Measurements from ENCODE around the gene COA1.

- TF ChIP-seq, protein P1, sequence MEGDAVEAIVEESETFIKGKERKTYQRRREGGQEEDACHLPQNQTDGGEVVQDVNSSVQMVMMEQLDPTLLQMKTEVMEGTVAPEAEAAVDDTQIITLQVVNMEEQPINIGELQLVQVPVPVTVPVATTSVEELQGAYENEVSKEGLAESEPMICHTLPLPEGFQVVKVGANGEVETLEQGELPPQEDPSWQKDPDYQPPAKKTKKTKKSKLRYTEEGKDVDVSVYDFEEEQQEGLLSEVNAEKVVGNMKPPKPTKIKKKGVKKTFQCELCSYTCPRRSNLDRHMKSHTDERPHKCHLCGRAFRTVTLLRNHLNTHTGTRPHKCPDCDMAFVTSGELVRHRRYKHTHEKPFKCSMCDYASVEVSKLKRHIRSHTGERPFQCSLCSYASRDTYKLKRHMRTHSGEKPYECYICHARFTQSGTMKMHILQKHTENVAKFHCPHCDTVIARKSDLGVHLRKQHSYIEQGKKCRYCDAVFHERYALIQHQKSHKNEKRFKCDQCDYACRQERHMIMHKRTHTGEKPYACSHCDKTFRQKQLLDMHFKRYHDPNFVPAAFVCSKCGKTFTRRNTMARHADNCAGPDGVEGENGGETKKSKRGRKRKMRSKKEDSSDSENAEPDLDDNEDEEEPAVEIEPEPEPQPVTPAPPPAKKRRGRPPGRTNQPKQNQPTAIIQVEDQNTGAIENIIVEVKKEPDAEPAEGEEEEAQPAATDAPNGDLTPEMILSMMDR (IDR thresholded peaks at IDR 0.05; ENCODE audit: low read length) = no peak
- TF ChIP-seq EZH2 (optimal IDR thresholded peaks at IDR 0.05; ENCODE audit: low read depth, low read length) = no peak
These were observed 82.0 kb downstream of the COA1 start for GRCh38 chr7:43647339-43647672.
